GM18867 (cell line): ENCODE results near the gene FAM117B.
"Not testable (repeated sequence)": the region's sequence is repeated elsewhere in the genome, so short reads cannot be mapped to it uniquely, and the experiment has no call there.

Source experiments
- ATAC-seq: cut with Tn5 transposase; IDR thresholded peaks from one replicate; pipeline ENCODE4 v1.9.1; 2021; ENCODE audit warnings: mild to moderate bottlenecking, moderate library complexity; ENCODE audit not compliant: unreplicated experiment

Gene FAM117B

GRCh38 chr2:202807431-202808138 is 172.8 kb downstream of the FAM117B start:
- not testable (repeated sequence) for ATAC-seq

GRCh38 chr2:202808754-202809153 is 174.0 kb downstream of the FAM117B start:
- no peak for ATAC-seq

- no peak for ATAC-seq
Measured at GRCh38 chr2:202813387-202813786, 178.6 kb downstream of the FAM117B start.

- no peak for ATAC-seq
Measured at GRCh38 chr2:202814226-202814625, 179.5 kb downstream of the FAM117B start.

DNA sequence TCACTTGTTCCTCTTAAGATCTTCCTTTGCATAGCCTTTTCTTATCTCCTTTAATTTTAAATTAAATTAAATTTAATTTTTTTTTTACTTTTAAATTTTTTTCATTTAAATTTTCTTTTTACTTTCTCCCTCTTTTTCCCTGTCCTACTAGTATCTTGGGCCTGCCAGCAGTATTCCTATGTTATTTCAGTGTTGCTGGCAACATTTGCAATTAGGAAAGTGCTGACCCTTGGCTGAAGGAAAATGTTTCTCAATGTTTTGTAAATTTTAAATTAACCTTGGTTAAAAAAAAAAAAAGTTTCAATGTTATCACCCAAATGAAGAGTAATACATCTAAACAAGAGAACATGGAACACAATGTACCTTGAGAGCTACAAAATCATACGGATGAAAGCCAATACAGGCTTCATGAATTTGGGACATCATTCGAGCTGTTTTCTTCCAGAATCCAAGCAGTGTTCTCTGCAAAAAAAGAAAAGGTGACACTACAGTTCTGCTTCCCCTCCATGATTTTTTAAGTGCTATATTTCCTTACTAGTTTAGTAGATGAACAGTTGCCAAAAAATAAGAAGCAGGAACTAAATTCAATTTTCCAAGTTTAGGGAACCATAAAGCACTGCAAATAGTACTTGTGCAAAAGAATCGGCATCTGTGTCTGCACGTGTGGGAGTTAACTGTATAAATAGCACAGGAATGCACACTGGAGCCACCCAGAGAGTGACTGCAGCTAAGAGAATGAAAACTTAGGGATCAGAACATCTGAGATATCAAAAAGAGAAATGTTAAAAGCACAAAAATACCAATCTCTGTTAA is 181.0 kb downstream of the FAM117B start:
- no peak for ATAC-seq

DNA sequence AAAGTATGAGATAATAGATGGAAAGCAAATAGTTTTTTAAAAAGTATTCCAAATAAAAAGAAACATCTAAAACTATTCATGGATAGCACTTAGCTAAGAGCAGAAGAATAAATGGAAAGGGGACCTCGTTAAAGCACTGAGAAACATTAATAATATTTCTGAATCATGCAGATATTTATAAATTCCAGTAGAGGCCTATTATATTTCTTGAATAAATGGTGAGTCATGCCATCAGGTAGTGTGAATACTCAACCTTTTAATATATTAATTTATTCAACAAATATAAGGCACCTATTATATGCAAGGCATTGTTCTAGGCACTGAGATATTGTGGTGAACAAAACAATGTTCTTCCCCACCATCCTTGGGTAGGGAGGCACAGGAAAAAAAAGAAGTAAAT is 183.0 kb downstream of the FAM117B start:
- ATAC-seq, result no peak

DNA sequence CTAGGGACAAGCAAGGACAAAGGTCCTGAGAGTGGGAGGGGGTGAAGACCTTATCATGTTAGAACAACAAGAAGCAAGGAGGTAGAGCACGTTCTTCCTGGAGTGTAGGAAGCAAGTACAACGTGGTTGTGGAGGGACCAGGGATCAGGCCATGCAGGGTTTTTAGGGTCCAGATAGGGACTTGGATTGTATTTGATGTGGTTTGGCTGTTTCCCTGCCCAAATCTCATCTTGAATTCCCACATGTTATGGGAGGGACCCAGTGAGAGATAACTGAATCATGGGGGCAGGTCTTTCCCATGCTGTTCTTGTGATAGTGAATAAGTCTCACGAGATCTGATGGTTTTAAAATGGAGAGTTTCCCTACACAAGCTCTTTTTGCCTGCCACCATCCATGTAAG is 183.6 kb downstream of the FAM117B start:
- ATAC-seq, result no peak
